Frontal cortex (tissue), 4 donors: ENCODE results near the gene ALOX5AP. TPM values are rescaled to one million over a fixed set of nuclear protein-coding genes. Genes with fewer than 3 reads are reported as not detected.

Source experiments
- DNase-seq, 2 donors: peaks; one replicate each; pipeline ENCODE4 v3.0.0; 2012; ENCODE audit warnings: low spot score in 2 of 2
- FAIRE-seq: peaks from 2 replicates; lab custom pipeline; 2012; peaks lifted over from hg19 to GRCh38; lab: Jason Lieb, UNC
- total RNA-seq: library from RNA; depleted of rRNA; stranded (reverse); fragments of >200 nt; gene quantifications from one replicate; pipeline ENCODE4 v1.2.3, GENCODE V29; 2014
- donor health status: control.
- donor health status: control.
- donor health status: control.

ALOX5AP gene
- total RNA-seq, 1 donor from 2014 or later, result 2.0 TPM

- FAIRE-seq, result no peak
- DNase-seq, result no peak
These were observed 54.0 kb downstream of the ALOX5AP start for GRCh38 chr13:30789166-30789862.

- no peak for FAIRE-seq
- no peak for DNase-seq
These were observed 55.2 kb downstream of the ALOX5AP start for GRCh38 chr13:30790592-30790991.

- FAIRE-seq, result no peak
- DNase-seq, result no peak
These were observed 56.1 kb downstream of the ALOX5AP start for GRCh38 chr13:30791354-30792001.

- peak in 1 of 2 donors; percentile 76 for DNase-seq
- no peak for FAIRE-seq
These were observed 57.1 kb downstream of the ALOX5AP start for GRCh38 chr13:30792285-30793000.

GRCh38 chr13:30796132-30796572 lies 60.8 kb downstream of the ALOX5AP start:
- FAIRE-seq (no peak), DNase-seq (no peak)

GRCh38 chr13:30796631-30797601 lies 61.6 kb downstream of the ALOX5AP start:
- no peak for FAIRE-seq
- DNase-seq, result no peak

GRCh38 chr13:30797847-30798535 lies 62.6 kb downstream of the ALOX5AP start:
- DNase-seq, result no peak
- no peak for FAIRE-seq

- DNase-seq (no peak), FAIRE-seq (no peak)
These were observed 63.5 kb downstream of the ALOX5AP start for GRCh38 chr13:30798776-30799355.

GRCh38 chr13:30799356-30799824 lies 64.0 kb downstream of the ALOX5AP start:
- no peak for FAIRE-seq

GRCh38 chr13:30800107-30800506 lies 64.8 kb downstream of the ALOX5AP start:
- FAIRE-seq (no peak), DNase-seq (no peak)

More at GRCh38 chr13:30799356-30799824, 64.0 kb downstream of the ALOX5AP start:
- no peak for DNase-seq

GRCh38 chr13:30802501-30802900 lies 67.2 kb downstream of the ALOX5AP start:
- FAIRE-seq (no peak), DNase-seq (no peak)

GRCh38 chr13:30802953-30803478 lies 67.7 kb downstream of the ALOX5AP start:
- DNase-seq, result peak; percentile 41 to 67
- FAIRE-seq, result no peak

- no peak for FAIRE-seq
- no peak for DNase-seq
These were observed 68.4 kb downstream of the ALOX5AP start for GRCh38 chr13:30803749-30804148.

- DNase-seq (no peak), FAIRE-seq (no peak)
These were observed 69.1 kb downstream of the ALOX5AP start for GRCh38 chr13:30804474-30804873.

GRCh38 chr13:30805132-30805537 lies 69.8 kb downstream of the ALOX5AP start:
- DNase-seq, result no peak
- no peak for FAIRE-seq

- DNase-seq (no peak), FAIRE-seq (no peak)
These were observed 70.3 kb downstream of the ALOX5AP start for GRCh38 chr13:30805603-30806011.

GRCh38 chr13:30806784-30807183 lies 71.4 kb downstream of the ALOX5AP start:
- FAIRE-seq (no peak), DNase-seq (no peak)

- DNase-seq (no peak), FAIRE-seq (no peak)
These were observed 72.0 kb downstream of the ALOX5AP start for GRCh38 chr13:30807392-30807791.
